Fibroblast of villous mesenchyme (primary cell): ENCODE results near the gene STRA8. TPM values are rescaled to one million over a fixed set of nuclear protein-coding genes. Genes with fewer than 3 reads are reported as not detected.
A peak's percentile ranks its signal among the peaks of the same experiment; 100 is the strongest.

Source experiments
- DNase-seq: peaks from one replicate; pipeline ENCODE4 v3.0.0-alpha.2; 2010; ENCODE audit warnings: low read depth
- H3K4me3 ChIP-seq: 2 replicates; pipeline ENCODE4 v1.5.1; 2011; ENCODE audit warnings: low read depth, mild to moderate bottlenecking, low read length
- total RNA-seq: library from RNA; depleted of rRNA; stranded (reverse); fragments of >200 nt; gene quantifications from 2 replicates; pipeline ENCODE4 v1.2.3, GENCODE V29; 2012
- TF ChIP-seq, protein P1 (sequence below): IDR thresholded peaks from 2 replicates; pipeline ENCODE4 v1.5.1; 2012; ENCODE audit warnings: low read depth, mild to moderate bottlenecking, low read length; ENCODE audit not compliant: insufficient read depth

The STRA8 gene
- total RNA-seq, 1 donor: not detected

DNA sequence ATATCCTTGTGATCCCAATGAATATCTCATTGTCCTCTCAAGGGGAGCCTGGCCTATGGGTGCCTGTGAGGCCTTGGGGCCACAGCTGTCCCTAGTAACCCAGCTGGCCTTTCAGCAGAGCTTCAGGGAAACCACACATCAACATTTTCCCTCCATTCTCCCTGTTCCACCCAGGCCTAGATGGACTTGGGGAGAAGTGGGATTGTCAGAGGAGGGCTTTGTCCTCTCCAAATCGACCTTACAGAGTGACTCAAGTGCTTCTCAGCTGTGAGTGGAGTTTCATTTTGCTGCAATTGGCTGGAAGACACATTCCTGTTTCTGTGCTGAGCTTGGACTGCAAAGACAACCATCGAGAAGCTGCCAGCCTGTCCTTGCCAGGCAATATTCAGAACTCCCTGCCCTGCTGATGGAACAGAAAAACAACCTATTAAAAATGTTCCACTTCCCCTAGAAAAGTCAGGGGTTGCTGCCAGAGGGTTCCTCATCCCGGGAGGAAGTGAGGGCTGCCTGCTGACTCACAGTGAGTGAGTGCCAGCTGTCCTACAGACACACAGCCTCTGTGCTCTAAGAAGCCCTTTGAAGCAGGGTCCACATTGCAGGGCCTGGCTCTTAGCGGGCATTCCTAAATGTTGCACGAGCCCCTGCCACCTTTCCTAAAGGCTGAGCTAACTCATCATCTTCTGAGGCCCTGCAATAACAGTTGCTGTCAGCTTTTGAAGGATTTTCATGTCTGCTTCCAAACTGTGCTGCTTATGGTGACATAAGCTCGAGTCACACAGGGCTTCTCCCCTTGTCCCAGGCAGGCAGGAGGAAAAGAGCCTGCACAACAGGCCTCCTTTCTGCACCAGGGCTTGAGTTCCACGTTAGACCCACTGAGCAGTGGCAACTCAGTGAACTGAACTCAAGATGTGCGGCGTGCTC is 20.5 kb downstream of the STRA8 start:
- TF ChIP-seq, protein P1, sequence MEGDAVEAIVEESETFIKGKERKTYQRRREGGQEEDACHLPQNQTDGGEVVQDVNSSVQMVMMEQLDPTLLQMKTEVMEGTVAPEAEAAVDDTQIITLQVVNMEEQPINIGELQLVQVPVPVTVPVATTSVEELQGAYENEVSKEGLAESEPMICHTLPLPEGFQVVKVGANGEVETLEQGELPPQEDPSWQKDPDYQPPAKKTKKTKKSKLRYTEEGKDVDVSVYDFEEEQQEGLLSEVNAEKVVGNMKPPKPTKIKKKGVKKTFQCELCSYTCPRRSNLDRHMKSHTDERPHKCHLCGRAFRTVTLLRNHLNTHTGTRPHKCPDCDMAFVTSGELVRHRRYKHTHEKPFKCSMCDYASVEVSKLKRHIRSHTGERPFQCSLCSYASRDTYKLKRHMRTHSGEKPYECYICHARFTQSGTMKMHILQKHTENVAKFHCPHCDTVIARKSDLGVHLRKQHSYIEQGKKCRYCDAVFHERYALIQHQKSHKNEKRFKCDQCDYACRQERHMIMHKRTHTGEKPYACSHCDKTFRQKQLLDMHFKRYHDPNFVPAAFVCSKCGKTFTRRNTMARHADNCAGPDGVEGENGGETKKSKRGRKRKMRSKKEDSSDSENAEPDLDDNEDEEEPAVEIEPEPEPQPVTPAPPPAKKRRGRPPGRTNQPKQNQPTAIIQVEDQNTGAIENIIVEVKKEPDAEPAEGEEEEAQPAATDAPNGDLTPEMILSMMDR: no peak
- no peak overlapping the region for H3K4me3 ChIP-seq

DNA sequence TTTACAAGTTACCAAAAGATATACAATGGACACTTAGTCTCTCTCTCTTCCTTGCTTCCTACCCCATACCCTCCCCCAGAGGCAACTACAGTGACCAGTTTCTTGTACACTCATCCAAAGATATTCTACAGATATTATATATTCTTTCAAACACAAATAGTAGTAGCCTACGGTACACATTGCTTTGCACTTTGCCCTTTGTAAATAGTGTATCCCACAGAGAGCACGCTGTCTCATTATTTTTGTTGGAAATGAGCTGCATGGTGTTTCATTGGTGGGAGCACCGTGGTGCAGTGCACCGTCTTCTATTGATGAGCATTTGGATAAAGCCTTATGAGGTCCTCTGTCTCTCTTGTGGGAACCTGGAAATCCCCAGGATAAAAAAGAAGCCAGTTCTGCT is 24.2 kb downstream of the STRA8 start:
- TF ChIP-seq, protein P1: no peak

More for the DNA sequence above, 20.5 kb downstream of the STRA8 start:
- peak; percentile 40 for DNase-seq

DNA sequence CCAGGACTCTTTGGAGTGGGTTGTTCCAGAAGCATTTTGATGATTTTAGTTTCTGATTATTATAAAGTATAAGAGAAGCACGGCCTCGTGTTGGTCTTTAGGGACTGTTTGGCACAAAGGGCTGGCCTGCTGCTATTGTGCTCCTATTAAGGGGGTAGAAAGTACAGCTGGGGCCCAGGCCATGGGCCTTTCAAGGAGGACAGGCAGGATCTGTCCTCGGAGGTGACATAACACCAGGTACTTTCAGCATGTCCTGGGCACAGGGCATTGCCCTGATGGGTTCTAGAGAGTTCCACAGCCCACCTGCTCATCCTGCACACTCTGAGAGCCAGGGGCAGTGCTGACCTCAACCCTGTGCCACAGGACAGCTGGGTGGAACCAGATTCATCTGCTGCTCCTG is 24.9 kb downstream of the STRA8 start:
- TF ChIP-seq, protein P1: no peak
- H3K4me3 ChIP-seq: no peak overlapping the region
- no peak for DNase-seq

More for the DNA sequence above, 24.2 kb downstream of the STRA8 start:
- no peak overlapping the region for H3K4me3 ChIP-seq
- DNase-seq: no peak

DNA sequence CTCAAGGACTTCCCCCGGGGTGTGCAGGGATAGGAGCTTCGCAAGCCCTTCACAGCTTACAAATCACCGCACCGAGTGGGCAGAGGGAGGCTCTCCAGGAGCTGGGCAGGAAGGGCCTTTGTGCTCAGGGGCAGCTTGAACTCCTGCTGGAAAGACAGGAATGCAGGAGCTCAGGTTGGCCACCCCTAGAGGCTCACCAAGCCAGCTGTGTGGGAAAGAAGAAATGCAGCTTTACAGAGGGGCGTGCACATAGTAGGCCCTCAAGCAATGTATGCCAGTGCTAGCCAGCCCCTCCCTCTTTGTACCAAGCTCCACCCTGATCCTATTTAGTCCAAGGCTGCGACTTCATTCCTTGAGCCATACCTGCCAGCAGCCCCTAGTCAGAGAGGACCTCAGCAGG is 26.1 kb downstream of the STRA8 start:
- TF ChIP-seq, protein P1: no peak
- DNase-seq: no peak
- no peak overlapping the region for H3K4me3 ChIP-seq

DNA sequence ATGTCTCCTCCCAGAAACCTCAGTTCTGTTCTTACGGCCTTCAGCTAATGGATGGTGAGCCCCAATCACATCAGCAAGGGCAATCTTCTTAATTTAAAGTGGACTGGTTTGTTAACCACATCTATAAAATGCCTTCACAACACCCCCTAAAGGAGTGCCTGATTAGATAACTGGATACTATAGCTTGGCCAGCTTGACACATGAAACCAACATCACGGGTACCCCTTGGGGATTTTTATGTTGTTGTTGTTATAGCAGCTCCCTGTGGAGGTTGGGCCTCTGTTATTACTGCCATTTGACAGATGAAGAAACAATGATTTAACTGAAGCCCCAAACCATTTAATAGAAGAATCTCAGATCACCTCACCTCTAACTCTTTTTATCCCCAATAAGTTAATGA is 26.8 kb downstream of the STRA8 start:
- H3K4me3 ChIP-seq: no peak overlapping the region
- TF ChIP-seq, protein P1: no peak
- no peak for DNase-seq

DNA sequence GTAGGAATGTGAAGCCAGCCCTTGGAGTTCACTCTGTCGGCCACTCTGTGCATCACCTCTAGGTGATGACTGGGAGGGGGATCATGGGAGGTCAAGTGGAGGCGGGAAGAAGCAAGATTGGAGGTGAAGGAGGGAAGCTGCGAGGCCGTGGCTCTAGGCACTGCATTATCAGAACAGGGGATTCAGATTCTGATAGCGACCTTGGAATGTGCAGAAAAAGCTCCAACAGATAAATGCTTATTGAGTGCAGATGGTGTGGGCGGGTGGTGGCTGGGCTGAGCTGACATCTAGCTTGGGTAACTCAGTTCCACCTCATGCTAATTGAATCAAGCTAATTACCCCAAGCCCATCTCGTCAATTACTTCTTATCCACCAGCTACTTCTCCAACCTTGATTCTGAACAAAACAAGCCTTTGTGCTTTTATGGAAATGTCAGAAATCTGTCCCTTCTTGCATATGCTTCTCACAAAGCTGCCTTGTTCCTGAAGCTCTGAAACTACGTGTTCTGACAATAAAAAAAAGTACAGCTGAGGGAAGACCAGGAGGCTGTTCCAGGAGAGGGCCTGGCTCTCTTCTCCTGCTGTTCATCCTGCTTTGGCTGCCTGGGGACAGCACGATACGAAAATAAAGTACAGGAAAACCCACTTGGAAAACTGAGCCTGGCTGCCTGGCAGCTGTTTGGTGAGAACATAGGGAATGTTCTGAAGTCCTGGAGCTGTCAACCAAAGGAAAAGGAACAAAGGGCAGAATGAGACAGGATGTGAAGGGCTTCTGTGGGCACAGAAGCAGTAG is 27.5 kb downstream of the STRA8 start:
- H3K4me3 ChIP-seq: no peak overlapping the region
- DNase-seq: no peak
- TF ChIP-seq, protein P1: no peak
